VCaP (cell line): ENCODE data around the gene CCDC69.

Experiments
- H3K27ac ChIP-seq: fragments of 450-650 bp; 2 replicates; pipeline ENCODE4 v1.5.1; 2017
- CTCF ChIP-seq: fragments of 450-650 bp; conservative IDR thresholded peaks from 2 replicates; pipeline ENCODE4 v1.5.1; 2017; ENCODE audit warnings: mild to moderate bottlenecking, moderate library complexity

Gene CCDC69

GRCh38 chr5:151156507-151157420 lies 67.1 kb downstream of the CCDC69 start:
- H3K27ac ChIP-seq = peak overlapping the region; percentile 58; the same call in 1 of the 2 replicates
- TF ChIP-seq CTCF = no peak

DNA sequence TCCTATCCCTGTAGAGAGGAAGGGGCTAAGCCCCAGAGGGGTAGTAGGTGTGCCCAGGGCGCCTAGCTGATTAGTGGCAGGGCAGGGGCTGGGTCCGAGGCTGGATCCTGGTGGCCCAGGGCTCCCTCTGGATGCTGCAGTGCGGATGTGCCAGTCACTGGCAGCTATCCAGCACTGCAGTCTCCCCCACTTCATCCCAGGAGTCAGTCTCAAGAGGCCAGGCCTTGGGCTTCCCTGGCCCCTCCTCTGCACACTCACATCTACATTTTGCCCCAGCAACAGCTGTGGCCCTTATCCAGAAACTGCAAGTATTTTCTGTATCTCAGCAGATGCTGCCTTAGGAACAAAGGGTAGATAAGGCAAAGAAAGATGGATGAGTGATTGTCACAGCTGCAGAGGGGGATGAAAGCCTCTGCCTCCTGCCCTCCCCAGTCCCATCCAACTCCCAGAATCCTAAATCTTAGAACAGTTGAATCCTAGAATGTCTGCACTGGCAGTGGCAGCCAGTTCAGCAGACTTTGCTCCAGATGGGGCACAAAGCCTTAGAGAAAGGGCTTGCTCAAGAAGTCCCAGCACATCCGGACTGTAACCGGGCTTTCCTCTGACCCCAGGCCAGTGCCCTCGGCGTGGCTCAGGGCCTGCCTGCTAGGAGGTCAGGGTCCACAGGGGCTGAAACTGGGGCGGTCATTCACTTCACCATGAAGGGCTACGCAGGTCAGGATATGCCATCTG lies 68.0 kb downstream of the CCDC69 start:
- TF ChIP-seq CTCF = no peak

DNA sequence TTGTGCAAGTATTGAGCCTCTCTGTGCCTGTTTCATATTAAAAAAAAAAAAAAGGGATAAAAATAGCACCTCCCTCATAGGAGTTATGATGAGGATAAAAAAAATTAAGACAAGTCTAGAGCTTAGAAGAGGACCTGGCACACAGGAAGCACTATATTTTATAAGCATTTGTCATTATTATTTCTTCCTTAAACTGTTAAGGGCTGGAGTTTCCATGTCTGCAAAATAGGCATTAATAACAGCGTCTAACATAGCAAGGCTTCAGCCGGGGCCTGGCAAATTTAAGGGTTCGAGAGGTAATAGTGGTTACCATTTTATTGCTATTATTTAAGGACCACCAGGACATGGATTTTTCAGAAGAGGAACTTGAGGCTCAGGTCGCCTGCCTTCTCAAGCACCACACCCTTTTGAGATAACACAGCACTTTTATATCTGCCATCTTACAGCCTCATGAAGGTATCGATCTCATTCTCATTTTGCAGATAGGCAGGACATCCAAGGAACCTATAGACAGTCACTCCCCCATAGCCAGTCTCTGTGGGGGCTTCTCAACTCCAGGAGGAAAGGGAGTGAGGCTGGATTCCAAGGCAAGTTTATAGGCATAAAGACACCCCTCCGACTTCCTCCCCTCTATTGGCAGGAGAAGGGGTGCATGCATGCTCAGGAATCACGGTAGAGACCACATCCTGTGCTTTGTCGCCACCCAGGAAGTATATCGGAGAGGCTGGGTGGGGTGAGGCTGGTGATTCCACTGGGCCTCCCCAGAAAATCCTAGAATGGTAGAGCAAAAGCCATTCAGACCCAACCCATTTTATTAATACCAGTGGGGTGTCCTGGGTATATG lies 68.7 kb downstream of the CCDC69 start:
- H3K27ac ChIP-seq = no peak overlapping the region
- TF ChIP-seq CTCF = no peak

More for the DNA sequence above, 68.0 kb downstream of the CCDC69 start:
- H3K27ac ChIP-seq = no peak overlapping the region

DNA sequence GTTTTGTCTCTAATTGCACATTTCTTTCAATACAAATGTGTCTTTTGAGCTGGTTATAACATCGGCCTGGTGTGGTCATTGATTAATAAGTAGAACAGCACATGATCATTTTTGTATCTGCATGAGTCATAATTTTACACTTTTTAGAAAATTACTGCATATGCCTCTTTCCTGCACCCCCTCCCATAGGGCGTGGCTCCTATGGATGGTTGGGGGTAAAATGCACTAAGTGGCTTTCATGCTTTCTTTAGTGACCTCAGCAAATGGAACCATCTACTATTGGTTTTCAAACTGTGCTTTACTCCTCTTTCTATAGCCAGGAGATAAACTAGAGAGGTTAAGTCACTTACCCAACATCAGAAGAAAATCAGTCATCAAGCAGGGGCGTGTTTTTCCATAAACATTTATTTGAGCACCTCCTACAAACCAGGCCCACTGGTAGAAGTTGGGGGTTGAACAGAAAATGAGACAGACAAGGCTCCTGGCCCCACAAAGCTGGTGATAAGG lies 70.1 kb downstream of the CCDC69 start:
- no peak for TF ChIP-seq CTCF
- H3K27ac ChIP-seq = no peak overlapping the region

DNA sequence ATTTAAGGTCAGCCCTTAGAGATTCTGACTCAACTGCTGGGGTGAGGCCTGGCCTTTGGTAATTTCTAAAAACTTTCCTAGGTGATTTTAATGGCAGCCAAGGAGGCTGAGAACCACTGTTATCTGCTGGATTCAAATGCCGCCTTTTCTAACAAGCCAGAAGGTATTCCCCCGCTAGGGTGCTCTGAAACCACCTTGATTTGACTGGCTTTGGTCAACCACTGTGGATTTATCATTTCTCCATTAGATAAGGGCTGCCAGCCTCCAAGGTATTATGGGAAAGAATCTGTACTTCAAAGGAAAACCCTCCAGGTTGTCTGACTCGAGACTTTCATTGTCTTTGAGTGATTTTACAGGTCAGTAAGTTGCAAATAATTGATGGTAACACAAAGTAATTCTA lies 70.6 kb downstream of the CCDC69 start:
- H3K27ac ChIP-seq = no peak overlapping the region
- TF ChIP-seq CTCF = no peak

DNA sequence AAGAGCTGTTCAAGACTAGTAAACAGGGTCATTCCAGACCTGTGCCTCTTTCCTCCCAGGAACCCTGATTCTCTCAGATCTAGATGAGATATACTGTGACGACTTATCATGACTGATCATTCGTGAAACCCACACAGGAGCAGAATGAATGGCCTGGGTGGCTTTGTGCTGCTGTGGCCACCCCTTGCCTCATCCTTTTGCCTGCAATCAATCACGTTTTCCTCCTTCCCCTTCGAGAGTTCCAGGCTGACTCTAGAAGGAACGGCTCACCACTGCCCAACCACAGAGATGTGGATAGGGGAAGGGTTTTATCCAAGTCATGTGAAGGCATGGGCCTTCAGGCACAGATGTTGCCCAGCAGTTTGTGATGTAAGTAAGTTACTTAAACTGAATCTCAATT lies 72.1 kb downstream of the CCDC69 start:
- no peak for TF ChIP-seq CTCF
- no peak overlapping the region for H3K27ac ChIP-seq

DNA sequence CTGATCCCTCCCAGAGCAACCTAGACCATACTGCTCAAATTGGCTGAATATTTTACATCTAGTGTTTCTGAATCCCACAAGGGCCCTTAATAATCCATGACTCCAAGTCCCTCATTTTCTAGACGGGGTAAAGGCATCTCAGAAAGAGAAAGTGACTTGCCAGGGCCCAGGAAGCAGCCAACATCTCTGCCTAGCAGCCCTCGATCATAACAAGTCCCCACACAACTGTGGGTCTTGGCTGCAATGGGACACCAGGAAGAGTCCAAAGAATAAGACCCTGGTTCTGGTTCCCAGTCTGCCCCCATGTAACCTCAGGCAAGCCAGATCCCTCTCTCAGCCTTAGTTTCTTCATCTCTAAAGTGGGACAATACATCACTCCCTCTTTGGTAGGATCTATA lies 72.6 kb downstream of the CCDC69 start:
- no peak for TF ChIP-seq CTCF
- H3K27ac ChIP-seq = no peak overlapping the region
